Sciatic nerve (tissue), 2 donors: ENCODE results near the gene ALG14. TPM values are rescaled to one million over a fixed set of nuclear protein-coding genes. Genes with fewer than 3 reads are reported as not detected.
"Not testable (repeated sequence)": the region's sequence is repeated elsewhere in the genome, so short reads cannot be mapped to it uniquely, and the experiment has no call there.

Experiments used
- ATAC-seq: fragments of 200-7000 bp; cut with Tn5 transposase; one replicate; pipeline ENCODE4 v1.9.1; 2020; ENCODE audit warnings: mild to moderate bottlenecking, moderate library complexity
- DNase-seq: peaks from one replicate; pipeline ENCODE4 v3.0.0-alpha.2; 2020; ENCODE audit warnings: low spot score
- intact Hi-C: fragments of 100-400 bp; cut with DNase I; formaldehyde crosslinking; loops from one replicate; pipeline ENCODE4 v1.14.2; 2022
- total RNA-seq: library from RNA; stranded (reverse); fragmentation: NEBNext Ultra II Directional; extraction: Animal tissue kit (Norgen Biotek cat#: 25700); gene quantifications from one replicate; pipeline ENCODE4 v1.2.1, GENCODE V29; 2021
- donor health status: DM: no; HTN: no; CAD: no.
- donor health status: DM: no; HTN: no; CAD: no.

ALG14 gene
- total RNA-seq, 1 donor from 2014 or later: 5.6 TPM

- intact Hi-C loops: no loop called here
- DNase-seq (no peak), ATAC-seq (no peak)
Measured at GRCh38 chr1:94949681-94950661, 122.8 kb downstream of the ALG14 start.

GRCh38 chr1:94947437-94947836, 125.3 kb downstream of the ALG14 start:
- ATAC-seq: peak; percentile 80
- intact Hi-C loops: no loop called here
- DNase-seq: no peak

- ATAC-seq (peak; percentile 62), DNase-seq (no peak)
- intact Hi-C loops: no loop called here
Measured at GRCh38 chr1:94946886-94947285, 125.9 kb downstream of the ALG14 start.

- intact Hi-C loops: no loop called here
- ATAC-seq (no peak), DNase-seq (no peak)
Measured at GRCh38 chr1:94942171-94943128, 130.3 kb downstream of the ALG14 start.

GRCh38 chr1:94941480-94941879, 131.3 kb downstream of the ALG14 start:
- intact Hi-C loops, DNase-seq, ATAC-seq: not testable (repeated sequence)

GRCh38 chr1:94940738-94941137, 132.0 kb downstream of the ALG14 start:
- intact Hi-C loops: no loop called here
- ATAC-seq: no peak
- DNase-seq: no peak

- ATAC-seq: no peak
- intact Hi-C loops: no loop called here
- DNase-seq: no peak
Measured at GRCh38 chr1:94937820-94938219, 134.9 kb downstream of the ALG14 start.

GRCh38 chr1:94936861-94937620, 135.7 kb downstream of the ALG14 start:
- DNase-seq (no peak), ATAC-seq (no peak)
- intact Hi-C loops: no loop called here

- DNase-seq (no peak), ATAC-seq (no peak)
- intact Hi-C loops: no loop called here
Measured at GRCh38 chr1:94935476-94935875, 137.3 kb downstream of the ALG14 start.

GRCh38 chr1:94935034-94935433, 137.7 kb downstream of the ALG14 start:
- ATAC-seq: no peak
- DNase-seq: no peak
- intact Hi-C loops: no loop called here

GRCh38 chr1:94934551-94934950, 138.2 kb downstream of the ALG14 start:
- intact Hi-C loops: no loop called here
- ATAC-seq: no peak
- DNase-seq: no peak

- ATAC-seq (no peak), DNase-seq (no peak)
- intact Hi-C loops: no loop called here
Measured at GRCh38 chr1:94931254-94931841, 141.4 kb downstream of the ALG14 start.

- DNase-seq (peak; percentile 64), ATAC-seq (no peak)
- intact Hi-C loops: loop anchor here (10.0 kb wide), 1 partner anchor 65 kb away; no protein-coding TSS in a partner anchor
Measured at GRCh38 chr1:94929351-94930217, 143.2 kb downstream of the ALG14 start.

- intact Hi-C loops: loop anchor here (10.0 kb wide), 1 partner anchor 64 kb away; no protein-coding TSS in a partner anchor
- no peak for ATAC-seq
- no peak for DNase-seq
Measured at GRCh38 chr1:94928293-94928939, 144.3 kb downstream of the ALG14 start.

- intact Hi-C loops: loop anchor here (10.0 kb wide), 1 partner anchor 63 kb away; no protein-coding TSS in a partner anchor
- ATAC-seq: no peak
- no peak for DNase-seq
Measured at GRCh38 chr1:94927405-94928175, 145.2 kb downstream of the ALG14 start.

- peak; percentile 95 for DNase-seq
- ATAC-seq: peak; percentile 93
- intact Hi-C loops: loop anchor here (10.0 kb wide), 1 partner anchor 62 kb away; no protein-coding TSS in a partner anchor
Measured at GRCh38 chr1:94926915-94927404, 145.8 kb downstream of the ALG14 start, which contains the start of gene CNN3. Gene CNN3 (minus strand): TSS chr1:94927110. CDS start chr1:94926894, 216 bp downstream.
